BJ (cell line): Measurements from ENCODE around the gene CA10. TPM values are rescaled to one million over a fixed set of nuclear protein-coding genes. Genes with fewer than 3 reads are reported as not detected.
A peak's percentile ranks its signal among the peaks of the same experiment; 100 is the strongest.

Experiments
- CTCF ChIA-PET: fragments of 350-600 bp; formaldehyde crosslinking; extraction: SDS; loops from one replicate; lab custom pipeline; 2021; ENCODE audit warnings: antibody characterized with exemption, inconsistent platforms; lab: Yijun Ruan, JAX
- POLR2A ChIA-PET: fragments of 300-600 bp; sonication (Branson Sonifier 250); formaldehyde crosslinking; extraction: SDS; loops from one replicate; lab custom pipeline; 2021; ENCODE audit warnings: antibody characterized with exemption; lab: Charles Lee
- DNase-seq: peaks from one replicate; pipeline ENCODE4 v3.0.0-alpha.2; 2011; ENCODE audit warnings: low read depth
- H3K27me3 ChIP-seq: 2 replicates; pipeline ENCODE4 v1.6.0; 2011; ENCODE audit warnings: low read length; ENCODE audit not compliant: control insufficient read depth, insufficient read depth
- H3K36me3 ChIP-seq: 2 replicates; pipeline ENCODE4 v1.5.1; 2011; ENCODE audit warnings: low read length; ENCODE audit not compliant: control insufficient read depth, insufficient read depth
- H3K4me3 ChIP-seq: 2 replicates; pipeline ENCODE4 v1.5.1; 2011; ENCODE audit warnings: low read depth, mild to moderate bottlenecking, control low read depth, low read length
- CTCF ChIP-seq: IDR thresholded peaks from 2 replicates; pipeline ENCODE4 v1.5.1; 2011; ENCODE audit warnings: low read depth, mild to moderate bottlenecking, control low read depth, inconsistent platforms, low read length, moderate library complexity; ENCODE audit not compliant: insufficient read depth
- polyA plus RNA-seq: library from polyadenylated mRNA; depleted of rRNA; stranded (reverse); fragments of >200 nt; gene quantifications from 2 replicates; pipeline ENCODE4 v1.2.3, GENCODE V29; 2011

CA10 gene
- polyA plus RNA-seq, 1 experiment = not detected

GRCh38 chr17:51888816-51889215 lies 269.7 kb downstream of the CA10 start:
- CTCF ChIA-PET = no interaction called here

GRCh38 chr17:51876986-51877385 lies 281.5 kb downstream of the CA10 start:
- CTCF ChIA-PET = interaction anchor here (0.8 kb wide), 1 partner anchor 112 kb away, joined by 3 read pairs; no protein-coding TSS in a partner anchor
- POLR2A ChIA-PET = no interaction called here
- DNase-seq = no peak
- Histone ChIP-seq H3K36me3 (no peaks in the 10 kb centered on the region), H3K4me3 (no peak overlapping the region), H3K27me3 (no peaks in the 10 kb centered on the region)
- no peak for TF ChIP-seq CTCF

More at GRCh38 chr17:51888816-51889215, 269.7 kb downstream of the CA10 start:
- no peak for TF ChIP-seq CTCF
- no peak for DNase-seq
- POLR2A ChIA-PET = no interaction called here
- Histone ChIP-seq H3K4me3 (no peak overlapping the region), H3K36me3 (no peaks in the 10 kb centered on the region), H3K27me3 (no peaks in the 10 kb centered on the region)

- Histone ChIP-seq H3K36me3 (no peaks in the 10 kb centered on the region), H3K27me3 (no peaks in the 10 kb centered on the region), H3K4me3 (no peak overlapping the region)
- CTCF ChIA-PET = no interaction called here
- POLR2A ChIA-PET = no interaction called here
- no peak for DNase-seq
- no peak for TF ChIP-seq CTCF
Observed at GRCh38 chr17:51873302-51873701, 285.2 kb downstream of the CA10 start.

GRCh38 chr17:51869387-51869786 lies 289.1 kb downstream of the CA10 start:
- H3K27me3 ChIP-seq = no peaks in the 10 kb centered on the region
- ChIA-PET POLR2A (no interaction called here), CTCF (no interaction called here)
- TF ChIP-seq CTCF = no peak
- no peaks in the 10 kb centered on the region for H3K36me3 ChIP-seq
- DNase-seq = no peak
- H3K4me3 ChIP-seq = no peak overlapping the region

GRCh38 chr17:51860954-51861561 lies 297.5 kb downstream of the CA10 start:
- no peaks in the 10 kb centered on the region for H3K27me3 ChIP-seq
- DNase-seq = no peak
- H3K36me3 ChIP-seq = no peaks in the 10 kb centered on the region
- H3K4me3 ChIP-seq = no peak overlapping the region
- TF ChIP-seq CTCF = peak; percentile 49
- POLR2A ChIA-PET = no interaction called here
- CTCF ChIA-PET = interaction anchor here (0.6 to 1.3 kb wide), 2 partner anchors 200 to 246 kb away, joined by 3 to 4 read pairs; no protein-coding TSS in a partner anchor
